GM12873 (cell line): ENCODE measurements around the gene LMX1B.

Source experiments
- CTCF ChIP-seq: IDR thresholded peaks from 2 replicates; pipeline ENCODE4 v1.5.1; 2012; ENCODE audit warnings: low read depth, mild to moderate bottlenecking, moderate library complexity, low read length, control low read depth; ENCODE audit not compliant: insufficient read depth; ENCODE audit errors: missing control alignments

Gene LMX1B

GRCh38 chr9:126669108-126669507 lies 55.4 kb downstream of the LMX1B start:
- TF ChIP-seq CTCF, result no peak

- TF ChIP-seq CTCF, result no peak
Measured at GRCh38 chr9:126670270-126670669, 56.5 kb downstream of the LMX1B start.

- TF ChIP-seq CTCF, result no peak
Measured at GRCh38 chr9:126671381-126671831, 57.7 kb downstream of the LMX1B start.

GRCh38 chr9:126671983-126672382 lies 58.3 kb downstream of the LMX1B start:
- no peak for TF ChIP-seq CTCF

GRCh38 chr9:126672634-126673284 lies 59.0 kb downstream of the LMX1B start:
- TF ChIP-seq CTCF, result no peak

- no peak for TF ChIP-seq CTCF
Measured at GRCh38 chr9:126673689-126674364, 60.1 kb downstream of the LMX1B start.

- no peak for TF ChIP-seq CTCF
Measured at GRCh38 chr9:126674365-126675146, 60.8 kb downstream of the LMX1B start.
